ENCODE data around the gene CRY2. TPM values are rescaled to one million over a fixed set of nuclear protein-coding genes. Genes with fewer than 3 reads are reported as not detected.

CRY2 gene
- total RNA-seq, 4 donors from 2014 or later = 36.4 to 85.9 (median 37.9) TPM

DNA sequence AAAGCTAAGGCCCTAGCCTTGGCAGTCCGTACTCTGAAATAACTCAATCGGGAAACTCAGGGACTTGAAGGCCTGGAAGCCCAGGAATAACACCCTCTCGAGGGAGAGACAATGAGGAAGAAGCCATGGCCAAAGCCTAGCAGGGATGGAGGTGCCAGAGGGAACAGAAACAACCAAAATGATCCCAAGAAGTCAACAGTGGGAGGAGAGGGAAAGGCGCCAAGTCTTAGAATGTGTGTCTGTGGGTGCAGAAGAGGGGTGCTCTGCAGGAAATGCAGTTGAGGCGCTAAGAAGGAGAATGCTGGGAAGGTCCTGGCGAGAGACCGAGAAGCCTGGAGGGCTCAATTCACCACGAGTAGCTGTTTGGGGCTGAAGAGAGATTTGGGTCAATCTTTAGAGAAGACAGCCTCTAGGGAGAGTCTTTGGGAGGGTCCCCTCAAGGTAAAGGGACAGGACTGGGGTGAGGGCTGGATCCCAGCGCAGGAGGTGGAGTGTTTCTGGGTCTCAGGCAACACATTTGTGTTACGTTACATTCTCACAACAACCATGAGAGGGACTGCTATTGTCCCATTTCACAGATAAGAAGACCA lies 37.4 kb downstream of the CRY2 start:
- Histone ChIP-seq H3K4me1 (peaks cover 5 to 12% of the 10 kb centered on the region in 2 donors), H3K36me3 (peaks cover 0 to 22% of the 10 kb centered on the region in 2 donors), H3K27ac (no peak overlapping the region), H3K27me3 (no peaks in the 10 kb centered on the region), H3K9me3 (no peaks in the 10 kb centered on the region), H3K4me3 (no peak overlapping the region)
- DNase-seq (no peak), ATAC-seq (no peak)
- in situ Hi-C loops (cut with MboI; ENCODE audit: low sequenced_read_pairs in 4 of 4) = no loop called here
- TF ChIP-seq, protein P1, sequence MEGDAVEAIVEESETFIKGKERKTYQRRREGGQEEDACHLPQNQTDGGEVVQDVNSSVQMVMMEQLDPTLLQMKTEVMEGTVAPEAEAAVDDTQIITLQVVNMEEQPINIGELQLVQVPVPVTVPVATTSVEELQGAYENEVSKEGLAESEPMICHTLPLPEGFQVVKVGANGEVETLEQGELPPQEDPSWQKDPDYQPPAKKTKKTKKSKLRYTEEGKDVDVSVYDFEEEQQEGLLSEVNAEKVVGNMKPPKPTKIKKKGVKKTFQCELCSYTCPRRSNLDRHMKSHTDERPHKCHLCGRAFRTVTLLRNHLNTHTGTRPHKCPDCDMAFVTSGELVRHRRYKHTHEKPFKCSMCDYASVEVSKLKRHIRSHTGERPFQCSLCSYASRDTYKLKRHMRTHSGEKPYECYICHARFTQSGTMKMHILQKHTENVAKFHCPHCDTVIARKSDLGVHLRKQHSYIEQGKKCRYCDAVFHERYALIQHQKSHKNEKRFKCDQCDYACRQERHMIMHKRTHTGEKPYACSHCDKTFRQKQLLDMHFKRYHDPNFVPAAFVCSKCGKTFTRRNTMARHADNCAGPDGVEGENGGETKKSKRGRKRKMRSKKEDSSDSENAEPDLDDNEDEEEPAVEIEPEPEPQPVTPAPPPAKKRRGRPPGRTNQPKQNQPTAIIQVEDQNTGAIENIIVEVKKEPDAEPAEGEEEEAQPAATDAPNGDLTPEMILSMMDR (IDR thresholded peaks at IDR 0.05 in 4 of 5, conservative IDR thresholded peaks at IDR 0.05 in 1 of 5) = no peak
- TF ChIP-seq POLR2A (IDR thresholded peaks at IDR 0.05) = no peak
- intact Hi-C loops (cut with DNase I; ENCODE audit: low total_unique reads) = no loop called here

GRCh38 chr11:45885274-45885920 lies 38.1 kb downstream of the CRY2 start, which contains the start of gene MAPK8IP1:
TSS of gene MAPK8IP1 (plus strand) at chr11:45885651. CDS start at chr11:45885821, 170 bp downstream.
- intact Hi-C loops (cut with DNase I; ENCODE audit: low total_unique reads) (no loop called here), in situ Hi-C loops (cut with MboI; ENCODE audit: low sequenced_read_pairs in 4 of 4) (no loop called here)
- DNase-seq = peak in 1 of 2 donors; percentile 35
- Histone ChIP-seq H3K4me1 (peaks cover 5 to 8% of the 10 kb centered on the region in 2 donors), H3K27ac (no peak within 1 kb of the TSS), H3K27me3 (no peaks in the 10 kb centered on the region), H3K4me3 (peak within 1 kb of the TSS; percentile 25 to 52 (median 51)), H3K9me3 (no peaks in the 10 kb centered on the region), H3K36me3 (peaks cover 0 to 19% of the 10 kb centered on the region in 2 donors)
- TF ChIP-seq, protein P1 (IDR thresholded peaks at IDR 0.05 in 4 of 5, conservative IDR thresholded peaks at IDR 0.05 in 1 of 5) = no peak
- TF ChIP-seq POLR2A (IDR thresholded peaks at IDR 0.05) = no peak
- peak; percentile 67 to 70 for ATAC-seq

GRCh38 chr11:45885921-45886721 lies 38.8 kb downstream of the CRY2 start:
- H3K27me3 ChIP-seq = no peaks in the 10 kb centered on the region
- TF ChIP-seq, protein P1 (IDR thresholded peaks at IDR 0.05 in 4 of 5, conservative IDR thresholded peaks at IDR 0.05 in 1 of 5) = no peak
- no peak for TF ChIP-seq POLR2A (IDR thresholded peaks at IDR 0.05)
- H3K36me3 ChIP-seq = peaks cover 0 to 11% of the 10 kb centered on the region in 2 donors
- peak overlapping the region; percentile 25 to 52 (median 51) for H3K4me3 ChIP-seq
- ATAC-seq = peak in 1 of 2 donors; percentile 7
- no peak overlapping the region for H3K27ac ChIP-seq
- H3K9me3 ChIP-seq = no peaks in the 10 kb centered on the region
- H3K4me1 ChIP-seq = peaks cover 5 to 6% of the 10 kb centered on the region in 2 donors
- in situ Hi-C loops (cut with MboI; ENCODE audit: low sequenced_read_pairs in 4 of 4) (no loop called here), intact Hi-C loops (cut with DNase I; ENCODE audit: low total_unique reads) (no loop called here)
- DNase-seq = no peak

DNA sequence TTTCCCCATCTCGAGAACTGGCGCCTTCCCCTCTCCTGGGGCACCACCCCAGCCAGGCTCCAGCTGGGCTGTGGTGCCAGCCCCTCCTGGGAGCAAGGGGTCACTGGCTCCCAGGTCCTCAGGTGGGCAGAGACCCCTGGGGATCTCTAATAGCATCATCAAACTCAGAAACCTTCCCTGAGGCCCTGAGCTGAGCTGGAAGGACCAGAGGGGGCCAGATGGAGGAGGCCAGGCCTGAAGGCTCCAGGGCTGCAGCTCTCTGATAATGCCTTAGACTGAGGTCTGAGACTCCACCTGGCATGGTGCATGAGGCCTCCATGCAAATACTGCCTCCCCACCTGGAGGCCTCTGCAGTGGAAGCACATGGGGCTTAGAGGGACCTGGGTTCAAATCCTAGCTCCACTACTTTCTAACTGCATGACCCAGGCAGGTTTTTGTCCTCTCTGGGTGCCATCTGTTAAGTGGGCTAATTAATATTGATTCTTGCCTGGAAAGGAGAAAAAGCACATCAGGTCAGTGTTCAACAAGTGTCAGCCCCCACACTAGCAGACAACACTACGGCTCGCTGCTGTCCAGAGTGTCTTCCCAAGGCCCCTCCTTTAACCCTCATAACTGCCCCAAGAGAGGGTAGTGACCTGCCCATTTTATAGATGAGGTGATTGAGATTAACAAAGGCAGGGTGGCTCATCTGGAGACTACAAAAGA lies 39.7 kb downstream of the CRY2 start:
- Histone ChIP-seq H3K4me3 (no peak overlapping the region), H3K27ac (no peak overlapping the region), H3K9me3 (no peaks in the 10 kb centered on the region), H3K27me3 (no peaks in the 10 kb centered on the region), H3K36me3 (peaks cover 0 to 3% of the 10 kb centered on the region in 2 donors), H3K4me1 (peaks cover 0 to 5% of the 10 kb centered on the region in 2 donors)
- DNase-seq (no peak), ATAC-seq (no peak)
- in situ Hi-C loops (cut with MboI; ENCODE audit: low sequenced_read_pairs in 4 of 4) (no loop called here), intact Hi-C loops (cut with DNase I; ENCODE audit: low total_unique reads) (no loop called here)
- no peak for TF ChIP-seq POLR2A (IDR thresholded peaks at IDR 0.05)
- TF ChIP-seq, protein P1 (IDR thresholded peaks at IDR 0.05 in 4 of 5, conservative IDR thresholded peaks at IDR 0.05 in 1 of 5) = no peak

Data from gastrocnemius medialis (tissue), 4 donors.